HG02870 (cell line): ENCODE results near the gene MARF1.
"Not testable (repeated sequence)": the region's sequence is repeated elsewhere in the genome, so short reads cannot be mapped to it uniquely, and the experiment has no call there.

Source experiments
- ATAC-seq: cut with Tn5 transposase; IDR thresholded peaks from one replicate; pipeline ENCODE4 v1.9.1; 2021; ENCODE audit warnings: mild to moderate bottlenecking, moderate library complexity; ENCODE audit not compliant: unreplicated experiment

The MARF1 gene

DNA sequence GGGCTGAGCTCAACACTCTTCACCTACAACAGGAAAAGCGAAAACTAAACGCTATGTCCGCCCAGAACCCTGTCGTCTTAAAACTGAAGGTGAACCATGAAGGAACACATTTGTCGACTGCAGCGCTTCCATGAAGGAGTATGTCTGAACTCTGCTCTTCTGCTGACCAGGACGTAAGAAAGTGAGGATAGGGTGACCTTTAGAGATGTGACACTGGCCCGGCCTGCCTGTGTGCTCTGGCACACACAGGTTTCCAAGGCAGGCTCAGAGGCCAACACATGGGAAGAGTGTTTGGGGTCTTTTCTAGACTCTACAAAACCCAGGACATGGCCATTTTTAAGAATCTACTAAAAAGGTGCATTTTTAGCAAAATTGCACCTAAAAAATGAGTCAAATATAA is 21.1 kb downstream of the MARF1 start:
- no peak for ATAC-seq

- no peak for ATAC-seq
Measured at GRCh38 chr16:15621456-15621855, 21.5 kb downstream of the MARF1 start.

GRCh38 chr16:15620611-15621195 is 22.3 kb downstream of the MARF1 start:
- no peak for ATAC-seq

- ATAC-seq, result no peak
Measured at GRCh38 chr16:15618392-15618791, 24.6 kb downstream of the MARF1 start.

- ATAC-seq, result no peak
Measured at GRCh38 chr16:15617901-15618300, 25.1 kb downstream of the MARF1 start.

GRCh38 chr16:15616475-15617165 is 26.3 kb downstream of the MARF1 start:
- ATAC-seq, result no peak

DNA sequence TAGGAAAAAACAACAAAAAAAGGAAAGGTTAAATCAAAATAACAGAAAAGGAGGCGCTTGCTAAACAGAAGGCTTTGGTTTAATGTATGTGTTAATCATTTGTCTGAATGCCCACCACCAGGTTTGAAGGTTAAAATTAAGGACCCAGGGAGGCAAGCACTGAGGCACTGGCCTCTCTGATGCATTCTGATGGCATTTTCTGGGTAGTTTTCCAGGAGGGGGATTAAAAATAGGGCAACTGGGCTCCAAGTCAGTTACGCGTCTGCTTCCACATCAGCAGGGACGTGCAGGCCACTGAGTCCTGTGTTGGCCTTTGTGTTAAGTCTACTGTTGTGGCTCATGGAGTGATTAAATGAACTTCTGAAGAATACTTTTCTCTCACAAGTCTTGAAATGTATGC is 26.9 kb downstream of the MARF1 start:
- ATAC-seq, result no peak

GRCh38 chr16:15613676-15614075 is 29.3 kb downstream of the MARF1 start:
- ATAC-seq, result no peak

- no peak for ATAC-seq
Measured at GRCh38 chr16:15611610-15612009, 31.3 kb downstream of the MARF1 start.

GRCh38 chr16:15610369-15610871 is 32.5 kb downstream of the MARF1 start:
- no peak for ATAC-seq

- ATAC-seq, result no peak
Measured at GRCh38 chr16:15609286-15609649, 33.7 kb downstream of the MARF1 start.

DNA sequence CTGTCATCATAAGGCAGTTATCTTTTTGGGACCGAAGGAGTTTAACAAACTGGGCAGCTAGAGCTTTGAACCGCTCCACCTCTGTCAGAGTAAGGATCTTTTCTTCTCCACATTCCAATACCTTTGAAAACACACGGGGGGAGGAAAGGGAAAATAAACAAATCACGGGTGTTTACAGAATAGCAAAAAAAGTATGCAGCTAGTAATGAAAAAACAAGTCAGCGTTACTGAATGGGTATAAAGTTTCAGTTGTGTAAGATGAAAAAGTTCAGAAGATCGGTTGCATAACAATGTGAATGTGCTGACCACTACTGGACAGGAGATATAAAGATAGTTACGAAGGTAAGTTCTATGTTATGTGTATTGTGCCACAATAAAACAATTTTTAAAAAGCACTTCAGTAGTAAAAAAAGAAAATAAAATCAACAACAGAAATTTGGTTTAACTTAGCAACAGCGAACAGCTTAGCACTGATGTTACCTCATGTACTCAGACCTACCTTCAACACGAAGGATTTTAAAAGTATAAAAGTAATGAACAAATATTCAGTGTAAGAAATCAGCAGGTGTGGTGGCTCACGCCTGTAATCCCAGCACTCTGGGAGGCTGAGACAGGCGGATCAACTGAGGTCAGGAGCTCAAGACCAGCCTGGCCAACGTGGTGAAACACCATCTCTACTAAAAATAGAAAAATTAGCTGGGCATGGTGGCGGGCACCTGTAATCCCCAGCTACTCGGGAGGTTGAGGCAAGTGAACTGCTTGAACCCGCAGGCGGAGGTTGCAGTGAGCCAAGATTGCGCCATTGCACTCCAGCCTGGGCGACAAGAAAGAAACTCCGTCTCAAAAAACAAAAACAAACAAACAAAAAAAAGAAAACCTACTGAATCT is 34.3 kb downstream of the MARF1 start:
- no peak for ATAC-seq

- ATAC-seq, result no peak
Measured at GRCh38 chr16:15607700-15608396, 35.1 kb downstream of the MARF1 start.

- not testable (repeated sequence) for ATAC-seq
Measured at GRCh38 chr16:15607221-15607699, 35.7 kb downstream of the MARF1 start.

DNA sequence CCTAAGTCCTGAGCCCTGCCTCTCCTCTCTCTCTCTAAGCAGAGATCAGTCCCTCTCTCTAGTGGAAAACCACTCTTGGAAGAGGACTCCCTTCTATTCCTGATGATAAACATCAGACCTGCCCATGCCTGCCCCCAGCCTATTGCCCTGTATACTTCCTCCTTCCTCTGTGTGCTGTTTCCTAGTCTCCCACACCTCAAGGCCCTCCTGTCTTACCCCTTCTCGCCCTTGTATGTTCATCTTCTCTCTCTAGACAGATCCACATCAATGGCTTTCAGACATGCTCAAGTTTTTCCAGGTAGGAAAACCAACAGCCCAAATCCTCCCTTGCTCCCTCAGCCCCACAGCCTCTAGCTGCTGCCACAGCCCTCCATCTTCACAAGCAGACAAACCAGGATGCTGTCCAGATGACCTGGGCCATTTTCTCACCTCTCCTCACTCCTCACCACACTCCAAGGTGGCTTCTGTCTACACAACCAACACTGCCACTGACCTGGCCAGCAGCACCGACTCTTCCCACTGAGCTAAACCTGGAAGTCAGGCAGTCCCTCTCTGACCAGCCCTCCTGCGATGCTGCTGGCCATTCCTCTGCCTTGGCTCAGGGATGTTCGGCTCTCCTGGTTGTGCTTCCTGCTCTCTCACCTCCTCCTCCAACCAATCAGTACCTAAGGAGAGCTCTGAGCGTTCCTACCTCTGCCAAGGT is 36.3 kb downstream of the MARF1 start:
- no peak for ATAC-seq

- no peak for ATAC-seq
Measured at GRCh38 chr16:15605839-15606517, 37.0 kb downstream of the MARF1 start.

DNA sequence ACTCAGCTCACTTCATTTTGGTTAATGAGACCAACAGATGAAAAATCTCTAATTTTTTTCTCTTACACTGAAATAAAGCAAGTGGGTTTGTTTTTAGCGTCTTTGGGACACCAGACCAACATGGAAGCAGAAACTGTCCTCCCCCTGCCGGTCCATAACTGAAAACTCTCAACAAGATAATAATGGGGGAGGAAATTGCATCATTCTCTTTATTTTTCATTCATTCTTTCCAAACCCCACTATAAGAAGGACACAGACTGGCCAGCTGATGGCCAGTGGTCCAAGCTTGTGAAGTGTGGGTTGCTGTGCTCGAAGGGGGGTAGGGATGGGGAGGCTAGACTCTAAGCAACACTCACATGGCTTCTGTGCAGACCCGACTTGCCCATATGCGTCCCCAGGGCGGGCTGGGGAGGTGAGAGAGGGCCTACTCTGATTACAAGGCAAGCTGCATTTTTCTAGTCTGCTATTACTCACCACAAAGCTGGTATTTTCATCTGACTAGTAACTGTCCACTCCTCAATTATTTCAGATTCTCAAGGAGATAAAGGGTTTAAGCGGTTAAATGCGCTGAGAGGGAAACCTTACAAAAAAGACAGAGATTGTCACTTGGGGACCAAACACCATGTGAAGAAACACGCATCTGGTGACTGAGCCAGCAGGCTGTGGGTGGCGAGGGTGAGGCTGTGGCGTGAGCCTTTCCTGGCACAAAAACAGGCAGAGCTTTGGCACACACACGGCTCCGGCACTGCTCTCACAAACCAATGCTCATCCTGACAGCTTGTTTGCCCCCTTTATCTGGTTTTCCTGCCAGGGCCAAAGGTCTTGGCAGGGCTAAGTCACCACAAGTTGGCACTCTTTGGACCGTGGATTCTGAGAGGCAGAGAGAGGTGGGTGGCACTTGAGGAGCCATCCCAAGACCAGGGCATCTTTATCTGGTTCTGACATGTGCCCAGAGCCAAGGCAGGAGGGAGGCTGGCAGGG is 38.2 kb downstream of the MARF1 start:
- ATAC-seq, result no peak

GRCh38 chr16:15602285-15603044 is 40.5 kb downstream of the MARF1 start:
- ATAC-seq, result no peak
